Measurements from ENCODE around the gene C1GALT1. TPM values are rescaled to one million over a fixed set of nuclear protein-coding genes. Genes with fewer than 3 reads are reported as not detected.
A peak's percentile ranks its signal among the peaks of the same experiment; 100 is the strongest.

The C1GALT1 gene
- total and polyA plus RNA-seq, 7 donors, result 3.9 to 23.3 (median 13.1) TPM

GRCh38 chr7:7178906-7179305 is 3.4 kb upstream of the C1GALT1 start:
- H3K9me3 ChIP-seq, result no peaks in the 10 kb centered on the region
- DNase-seq (no peak), ATAC-seq (no peak)
- H3K36me3 ChIP-seq (ENCODE audit: insufficient read depth in 1 of 2, low read depth in 1 of 2), result no peaks in the 10 kb centered on the region
- intact Hi-C loops (cut with DNase I), result no loop called here
- no peak overlapping the region for H3K27ac ChIP-seq
- H3K27me3 ChIP-seq (ENCODE audit: insufficient read depth in 3 of 3, low read length in 2 of 3), result no peaks in the 10 kb centered on the region
- no peak overlapping the region for H3K4me3 ChIP-seq
- peaks cover 4% of the 10 kb centered on the region for H3K4me1 ChIP-seq
- WGBS, 3 donors, result 52 to 62% (median 60%) methylated on average over 1 of the region's 1 CpG
- TF ChIP-seq, protein P1, sequence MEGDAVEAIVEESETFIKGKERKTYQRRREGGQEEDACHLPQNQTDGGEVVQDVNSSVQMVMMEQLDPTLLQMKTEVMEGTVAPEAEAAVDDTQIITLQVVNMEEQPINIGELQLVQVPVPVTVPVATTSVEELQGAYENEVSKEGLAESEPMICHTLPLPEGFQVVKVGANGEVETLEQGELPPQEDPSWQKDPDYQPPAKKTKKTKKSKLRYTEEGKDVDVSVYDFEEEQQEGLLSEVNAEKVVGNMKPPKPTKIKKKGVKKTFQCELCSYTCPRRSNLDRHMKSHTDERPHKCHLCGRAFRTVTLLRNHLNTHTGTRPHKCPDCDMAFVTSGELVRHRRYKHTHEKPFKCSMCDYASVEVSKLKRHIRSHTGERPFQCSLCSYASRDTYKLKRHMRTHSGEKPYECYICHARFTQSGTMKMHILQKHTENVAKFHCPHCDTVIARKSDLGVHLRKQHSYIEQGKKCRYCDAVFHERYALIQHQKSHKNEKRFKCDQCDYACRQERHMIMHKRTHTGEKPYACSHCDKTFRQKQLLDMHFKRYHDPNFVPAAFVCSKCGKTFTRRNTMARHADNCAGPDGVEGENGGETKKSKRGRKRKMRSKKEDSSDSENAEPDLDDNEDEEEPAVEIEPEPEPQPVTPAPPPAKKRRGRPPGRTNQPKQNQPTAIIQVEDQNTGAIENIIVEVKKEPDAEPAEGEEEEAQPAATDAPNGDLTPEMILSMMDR (IDR thresholded peaks at IDR 0.05), result no peak

GRCh38 chr7:7180725-7181449 is 1.5 kb upstream of the C1GALT1 start:
- Histone ChIP-seq H3K36me3 (ENCODE audit: insufficient read depth in 1 of 2, low read depth in 1 of 2) (no peaks in the 10 kb centered on the region), H3K4me3 (peak overlapping the region; percentile 94), H3K27me3 (ENCODE audit: insufficient read depth in 3 of 3, low read length in 2 of 3) (no peaks in the 10 kb centered on the region), H3K27ac (peak overlapping the region; percentile 96), H3K4me1 (peaks cover 22% of the 10 kb centered on the region), H3K9me3 (no peaks in the 10 kb centered on the region)
- intact Hi-C loops (cut with DNase I), result loop anchor here in 1 of 2 donors (10.0 kb wide), 1 partner anchor 384 kb away; the partner anchor contains the start of gene MIOS
- 89 to 91% (median 89%) methylated on average over 8 of the region's 8 CpGs for WGBS, 3 donors
- DNase-seq (peak in 1 of 2 donors; percentile 10), ATAC-seq (no peak)
- TF ChIP-seq, protein P1 (IDR thresholded peaks at IDR 0.05), result no peak

- TF ChIP-seq, protein P1 (IDR thresholded peaks at IDR 0.05), result no peak
- 1 to 2% (median 1%) methylated on average over 12 of the region's 12 CpGs for WGBS, 3 donors
- H3K27ac ChIP-seq, result peak overlapping the region; percentile 96
- intact Hi-C loops (cut with DNase I), result loop anchor here in 1 of 2 donors (10.0 kb wide), 1 partner anchor 383 kb away; the partner anchor contains the start of gene MIOS
- H3K27me3 ChIP-seq (ENCODE audit: insufficient read depth in 3 of 3, low read length in 2 of 3), result no peaks in the 10 kb centered on the region
- H3K9me3 ChIP-seq, result no peaks in the 10 kb centered on the region
- DNase-seq, result peak; percentile 20 to 46
- H3K36me3 ChIP-seq (ENCODE audit: insufficient read depth in 1 of 2, low read depth in 1 of 2), result no peaks in the 10 kb centered on the region
- peaks cover 20% of the 10 kb centered on the region for H3K4me1 ChIP-seq
- ATAC-seq, result peak; percentile 18 to 46 (median 34)
- H3K4me3 ChIP-seq, result peak overlapping the region; percentile 94
These were observed 707 bp upstream of the C1GALT1 start for GRCh38 chr7:7181519-7182155.

- Histone ChIP-seq H3K4me1 (peaks cover 19% of the 10 kb centered on the region), H3K36me3 (ENCODE audit: insufficient read depth in 1 of 2, low read depth in 1 of 2) (no peaks in the 10 kb centered on the region), H3K27ac (peak overlapping the region; percentile 96), H3K27me3 (ENCODE audit: insufficient read depth in 3 of 3, low read length in 2 of 3) (no peaks in the 10 kb centered on the region), H3K9me3 (no peaks in the 10 kb centered on the region), H3K4me3 (peak overlapping the region; percentile 94)
- peak; percentile 49 to 63 (median 56) for ATAC-seq
- TF ChIP-seq, protein P1 (IDR thresholded peaks at IDR 0.05), result no peak
- WGBS, 3 donors, result 1 to 3% (median 2%) methylated on average over 30 to 44 of the region's 44 CpGs
- intact Hi-C loops (cut with DNase I), result loop anchor here in 1 of 2 donors (10.0 kb wide), 1 partner anchor 382 kb away; the partner anchor contains the start of gene MIOS
- peak in 1 of 2 donors; percentile 70 for DNase-seq
These were observed 905 bp downstream of the C1GALT1 start for GRCh38 chr7:7183061-7183837.
